H1 (cell line): ENCODE results near the gene TOM1L2. TPM values are rescaled to one million over a fixed set of nuclear protein-coding genes. Genes with fewer than 3 reads are reported as not detected.

ENCODE experiments used
- CTCF ChIA-PET: fragments of 300-600 bp; sonication (Branson Sonifier 250); formaldehyde crosslinking; loops from one replicate; lab custom pipeline; 2021; ENCODE audit not compliant: partially characterized antibody; lab: Charles Lee
- POLR2A ChIA-PET: fragments of 300-600 bp; sonication (Branson Sonifier 250); formaldehyde crosslinking; loops from one replicate; lab custom pipeline; 2021; ENCODE audit warnings: inconsistent platforms; ENCODE audit not compliant: partially characterized antibody; lab: Charles Lee
- DNase-seq, 2 experiments: peaks; one replicate each; pipeline versions ENCODE4 v3.0.0 to v3.0.0-alpha.2; 2010 to 2022; ENCODE audit warnings: low spot score in 2 of 2, low read depth in 1 of 2, mixed read lengths in 1 of 2
- FAIRE-seq: peaks from 2 replicates; lab custom pipeline; 2011; peaks lifted over from hg19 to GRCh38; lab: Jason Lieb, UNC
- H2AFZ ChIP-seq: 2 replicates; pipeline ENCODE4 v1.8.1; 2012; ENCODE audit warnings: low read length, inconsistent platforms
- H2AK5ac ChIP-seq: 2 replicates; pipeline ENCODE4 v1.6.1; 2013; ENCODE audit warnings: low read depth, low read length
- H2BK120ac ChIP-seq: replicated peaks from 2 replicates; pipeline ENCODE3; 2013; ENCODE audit warnings: low read depth, low read length, inconsistent platforms
- H2BK12ac ChIP-seq: 2 replicates; pipeline ENCODE4 v1.6.1; 2013; ENCODE audit warnings: low read depth, low read length
- H2BK15ac ChIP-seq: 2 replicates; pipeline ENCODE4 v1.6.1; 2013; ENCODE audit warnings: low read length
- H2BK20ac ChIP-seq: 2 replicates; pipeline ENCODE4 v1.6.1; 2013; ENCODE audit warnings: low read length
- H2BK5ac ChIP-seq: 2 replicates; pipeline ENCODE4 v1.6.1; 2013; ENCODE audit warnings: low read depth, low read length
- H3K14ac ChIP-seq: 2 replicates; pipeline ENCODE4 v1.6.1; 2013; ENCODE audit warnings: inconsistent platforms; ENCODE audit not compliant: insufficient read length
- H3K18ac ChIP-seq: 2 replicates; pipeline ENCODE4 v1.6.1; 2013; ENCODE audit warnings: low read length; ENCODE audit errors: extremely low read depth
- H3K23ac ChIP-seq: 2 replicates; pipeline ENCODE4 v1.6.1; 2013; ENCODE audit warnings: inconsistent platforms; ENCODE audit not compliant: insufficient read length
- H3K23me2 ChIP-seq: 2 replicates; pipeline ENCODE4 v1.6.1; 2013; ENCODE audit warnings: low read depth, low read length
- H3K27ac ChIP-seq: 2 replicates; pipeline ENCODE4 v1.6.1; 2011; ENCODE audit warnings: low read depth, low read length, inconsistent platforms
- H3K27me3 ChIP-seq, 4 experiments: replicated peaks in 1 of 4; 1 replicate in 1 of 4; 2 replicates in 3 of 4; pipeline versions ENCODE4 v1.6.1 to v1.8.1; 2011 to 2013; ENCODE audit warnings: low read length in 3 of 4, mild to moderate bottlenecking in 3 of 4, inconsistent platforms in 2 of 4, mixed read lengths in 2 of 4, moderate library complexity in 1 of 4; ENCODE audit not compliant: control insufficient read depth in 3 of 4, insufficient read depth in 3 of 4; ENCODE audit errors: extremely low read depth in 1 of 4
- H3K36me3 ChIP-seq, 4 experiments: 2 replicates each; pipeline versions ENCODE4 v1.6.1 to v1.8.1; 2011 to 2013; ENCODE audit warnings: mild to moderate bottlenecking in 4 of 4, low read length in 3 of 4, moderate library complexity in 2 of 4, control low read depth in 1 of 4, inconsistent platforms in 1 of 4; ENCODE audit not compliant: insufficient read depth in 4 of 4, control insufficient read depth in 2 of 4
- H3K4ac ChIP-seq: replicated peaks from 2 replicates; pipeline ENCODE3; 2013; ENCODE audit warnings: low read length, low read depth, mixed read lengths, inconsistent platforms; ENCODE audit not compliant: insufficient read length
- H3K4me1 ChIP-seq, 4 experiments: replicated peaks in 1 of 4; 1 replicate in 1 of 4; 2 replicates in 3 of 4; pipeline versions ENCODE4 v1.6.1 to v1.8.1; 2011 to 2013; ENCODE audit warnings: low read length in 3 of 4, inconsistent platforms in 2 of 4, mixed read lengths in 1 of 4; ENCODE audit not compliant: insufficient read depth in 4 of 4, control insufficient read depth in 3 of 4
- H3K4me2 ChIP-seq, 2 experiments: 2 replicates each; pipeline versions ENCODE4 v1.6.1 to v1.8.1; 2011 to 2013; ENCODE audit warnings: low read depth in 2 of 2, low read length in 2 of 2, control low read depth in 1 of 2, inconsistent platforms in 1 of 2, mild to moderate bottlenecking in 1 of 2; ENCODE audit not compliant: insufficient read depth in 1 of 2
- H3K4me3 ChIP-seq, 4 experiments: fragments of 200-600, 300-600 bp in 1 of 4; sonication (generic), shearing (Covaris generic), sonication (Bioruptor Twin) in 1 of 4; 2 replicates each; pipeline versions ENCODE4 v1.5.1 to v1.8.1; 2011 to 2016; ENCODE audit warnings: low read length in 4 of 4, low read depth in 3 of 4, control low read depth in 2 of 4, inconsistent platforms in 2 of 4, mild to moderate bottlenecking in 2 of 4, mixed read lengths in 1 of 4, moderate library complexity in 1 of 4; ENCODE audit not compliant: insufficient read depth in 2 of 4; ENCODE audit errors: extremely low read depth in 1 of 4
- H3K56ac ChIP-seq: replicated peaks from 2 replicates; pipeline ENCODE3; 2013; ENCODE audit warnings: low read depth, mild to moderate bottlenecking, mixed read lengths, low read length, inconsistent platforms; ENCODE audit not compliant: insufficient read length
- H3K79me1 ChIP-seq: 2 replicates; pipeline ENCODE4 v1.6.1; 2013; ENCODE audit warnings: low read depth, low read length, control low read depth
- H3K79me2 ChIP-seq, 2 experiments: 2 replicates each; pipeline versions ENCODE4 v1.6.1 to v1.8.1; 2012 to 2013; ENCODE audit warnings: low read length in 2 of 2, mild to moderate bottlenecking in 2 of 2, inconsistent platforms in 1 of 2; ENCODE audit not compliant: insufficient read depth in 2 of 2, control insufficient read depth in 1 of 2
- H3K9ac ChIP-seq, 4 experiments: replicated peaks in 1 of 4; 1 replicate in 1 of 4; 2 replicates in 3 of 4; pipeline versions ENCODE4 v1.6.1 to v1.8.1; 2011 to 2013; ENCODE audit warnings: low read depth in 3 of 4, low read length in 3 of 4, control low read depth in 2 of 4, mild to moderate bottlenecking in 2 of 4, moderate library complexity in 2 of 4, inconsistent platforms in 1 of 4; ENCODE audit errors: extremely low read depth in 1 of 4
- H3K9me3 ChIP-seq, 2 experiments: 2 replicates each; pipeline versions ENCODE4 v1.6.1 to v1.8.1; 2012 to 2013; ENCODE audit warnings: mild to moderate bottlenecking in 2 of 2, moderate library complexity in 2 of 2, control low read depth in 1 of 2, inconsistent platforms in 1 of 2, low read depth in 1 of 2, low read length in 1 of 2, mixed read lengths in 1 of 2; ENCODE audit not compliant: insufficient read depth in 2 of 2
- H4K20me1 ChIP-seq, 2 experiments: replicated peaks in 1 of 2; 2 replicates each; pipeline versions ENCODE3 to v1.8.1; 2011 to 2013; ENCODE audit warnings: inconsistent platforms in 2 of 2, low read length in 2 of 2, mild to moderate bottlenecking in 1 of 2; ENCODE audit not compliant: insufficient read depth in 2 of 2, control insufficient read depth in 1 of 2
- H4K5ac ChIP-seq: 2 replicates; pipeline ENCODE4 v1.6.1; 2013; ENCODE audit warnings: low read length, low read depth, mixed read lengths, inconsistent platforms; ENCODE audit not compliant: insufficient read length
- H4K8ac ChIP-seq: 2 replicates; pipeline ENCODE4 v1.8.0; 2013; ENCODE audit warnings: mild to moderate bottlenecking, moderate library complexity, low read length, inconsistent platforms; ENCODE audit not compliant: insufficient read depth; ENCODE audit errors: extremely low read depth
- H4K91ac ChIP-seq: replicated peaks from 2 replicates; pipeline ENCODE3; 2013; ENCODE audit warnings: low read length, mixed read lengths, inconsistent platforms; ENCODE audit not compliant: insufficient read length
- HDAC2 ChIP-seq, 2 experiments: fragments of 300-600 bp in 1 of 2; sonication (generic) in 1 of 2; IDR thresholded peaks; 2 replicates each; pipeline ENCODE4 v1.6.1; 2011 to 2012; ENCODE audit warnings: low read depth in 2 of 2, low read length in 2 of 2, mild to moderate bottlenecking in 2 of 2, moderate library complexity in 2 of 2, borderline replicate concordance in 1 of 2, inconsistent platforms in 1 of 2
- HDAC6 ChIP-seq: IDR thresholded peaks from one replicate; pipeline ENCODE4 v1.7.1; 2012; ENCODE audit warnings: low read depth, mild to moderate bottlenecking, inconsistent platforms, low read length, moderate library complexity
- KDM1A ChIP-seq: fragments of 200-600, 300-600 bp; sonication (generic); IDR thresholded peaks from 2 replicates; pipeline ENCODE4 v1.7.1; 2016; ENCODE audit warnings: mild to moderate bottlenecking, low read length, borderline replicate concordance
- KDM5A ChIP-seq: fragments of 200-600 bp; IDR thresholded peaks from 2 replicates; pipeline ENCODE4 v1.7.1; 2012; ENCODE audit warnings: mild to moderate bottlenecking, low read length, inconsistent platforms, mixed read lengths
- NRF1 ChIP-seq: IDR thresholded peaks from 2 replicates; pipeline ENCODE4 v1.6.1; 2011; ENCODE audit warnings: mild to moderate bottlenecking, low read depth, low read length, improper control_type of control experiment
- RBBP5 ChIP-seq: IDR thresholded peaks from 2 replicates; pipeline ENCODE4 v1.7.1; 2012; ENCODE audit warnings: low read depth, mild to moderate bottlenecking, inconsistent platforms, low read length, moderate library complexity, borderline replicate concordance
- SP2 ChIP-seq: IDR thresholded peaks from 2 replicates; pipeline ENCODE4 v1.6.1; 2012; ENCODE audit warnings: mild to moderate bottlenecking, low read length, inconsistent platforms
- TAF1 ChIP-seq: IDR thresholded peaks from 2 replicates; pipeline ENCODE4 v1.6.1; 2011; ENCODE audit warnings: mild to moderate bottlenecking, low read depth, low read length
- YY1 ChIP-seq: IDR thresholded peaks from 2 replicates; pipeline ENCODE4 v1.6.1; 2011; ENCODE audit warnings: low read depth, mild to moderate bottlenecking, low read length
- WGBS, 2 experiments: shearing (Covaris generic) in 1 of 2; methylation state at CpG; one replicate each; pipeline versions ENCODE4 v1.1.6 to v1.1.7; 2013 to 2015; ENCODE audit warnings: low lambda C conversion rate in 2 of 2, mixed read lengths in 2 of 2, inconsistent platforms in 1 of 2, low coverage in 1 of 2, missing lambda C conversion rate in 1 of 2; ENCODE audit not compliant: insufficient replicate concordance in 2 of 2, insufficient coverage in 1 of 2, insufficient read length in 1 of 2; ENCODE audit errors: extremely low coverage in 1 of 2, missing lambda C conversion rate in 1 of 2; 5-methylcytosine and 5-hydroxymethylcytosine counted together
- polyA plus RNA-seq, 7 experiments: library from polyadenylated mRNA; depleted of rRNA in 3 of 7; stranded (reverse) in 5 of 7; unstranded in 2 of 7; fragments of >200 nt in 5 of 7; fragments of 200-250 nt in 2 of 7; gene quantifications; 1 replicate in 5 of 7; 2 replicates in 1 of 7; 4 replicates in 1 of 7; pipeline versions ENCODE4 v1.2.1 to v1.2.3, GENCODE V29; 2011 to 2013; ENCODE audit warnings: missing spikeins in 2 of 7, mixed read lengths in 2 of 7
- total RNA-seq: library from RNA; stranded (reverse); fragmentation: NEBNext Ultra II Directional; extraction: Animal tissue kit (Norgen Biotek cat#: 25700); gene quantifications from 2 replicates; pipeline ENCODE4 v1.2.1, GENCODE V29; 2021
- TF ChIP-seq, protein P1 (sequence below): IDR thresholded peaks from 2 replicates; pipeline ENCODE4 v1.6.1; 2011; ENCODE audit warnings: low read depth, mild to moderate bottlenecking, low read length; ENCODE audit not compliant: insufficient read depth

The TOM1L2 gene
- total and polyA plus RNA-seq, 2 of the 8 experiments (the other 6 are each of a cell fraction or from before 2014, with no cell fraction given) = 2.0 to 3.4 TPM

DNA sequence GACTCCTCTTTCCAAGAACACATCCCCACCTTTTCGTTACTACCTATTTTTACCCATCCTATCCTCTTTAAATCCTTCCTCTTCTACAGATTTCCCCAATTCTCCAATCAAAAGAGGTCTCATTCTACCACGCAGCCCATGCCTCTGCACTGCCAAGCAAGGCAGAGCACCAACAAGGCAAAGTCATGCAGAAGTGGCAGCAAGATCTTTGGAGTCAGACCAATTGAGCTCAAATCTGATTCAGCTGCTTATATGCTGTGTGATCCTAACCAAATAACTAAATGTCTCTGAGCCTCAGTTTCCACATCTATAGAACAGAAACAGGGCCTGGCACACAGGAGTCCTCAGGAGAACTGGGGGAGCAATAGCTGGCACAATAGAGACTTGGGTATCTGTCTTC lies 41.0 kb downstream of the TOM1L2 start:
- DNase-seq = no peak
- no peak overlapping the region for H2BK12ac ChIP-seq
- H2BK5ac ChIP-seq = no peak overlapping the region
- H3K14ac ChIP-seq = no peak overlapping the region
- H3K4ac ChIP-seq = no peak overlapping the region
- H2BK15ac ChIP-seq = no peak overlapping the region
- H3K4me3 ChIP-seq = no peak overlapping the region
- no peak overlapping the region for H4K91ac ChIP-seq
- H2AK5ac ChIP-seq = no peak overlapping the region
- no peaks in the 10 kb centered on the region for H3K36me3 ChIP-seq
- ChIA-PET CTCF (interaction anchor here (0.5 to 2.6 kb wide), 7 partner anchors 10 to 101 kb away, joined by 3 to 9 read pairs (median 4); no protein-coding TSS in a partner anchor), POLR2A (interaction anchor here (0.7 to 0.9 kb wide), 3 partner anchors 10 to 37 kb away, joined by 3 read pairs; no protein-coding TSS in a partner anchor)
- H3K23ac ChIP-seq = no peak overlapping the region
- H3K27me3 ChIP-seq = 0 out of 7 replicates have a peak, but pooled peaks cover 0 to 2% (median 0%) of the 10 kb centered on the region in 4 experiments
- H3K4me2 ChIP-seq = no peak overlapping the region
- no peak for FAIRE-seq
- no peak overlapping the region for H3K9ac ChIP-seq
- no peaks in the 10 kb centered on the region for H3K23me2 ChIP-seq
- H4K8ac ChIP-seq = no peak overlapping the region; the same call in 1 of the 2 replicates
- no peak overlapping the region for H3K27ac ChIP-seq
- 90 to 100% methylated on average over 1 to 2 of the region's 2 CpGs for WGBS, 2 experiments
- no peak overlapping the region for H2BK120ac ChIP-seq
- peaks cover 0 to 12% (median 1%) of the 10 kb centered on the region in 4 experiments; a peak in 3 of 7 replicates for H3K4me1 ChIP-seq
- H4K5ac ChIP-seq = no peak overlapping the region
- H2AFZ ChIP-seq = no peak overlapping the region
- H2BK20ac ChIP-seq = no peak overlapping the region
- H3K9me3 ChIP-seq = no peaks in the 10 kb centered on the region
- H4K20me1 ChIP-seq = no peaks in the 10 kb centered on the region
- no peaks in the 10 kb centered on the region for H3K79me1 ChIP-seq
- no peak overlapping the region for H3K56ac ChIP-seq
- H3K18ac ChIP-seq = no peak overlapping the region
- no peak for TF ChIP-seq TAF1
- no peak for TF ChIP-seq SP2
- TF ChIP-seq HDAC6 = no peak
- TF ChIP-seq RBBP5 = no peak
- TF ChIP-seq NRF1 = no peak
- TF ChIP-seq HDAC2 (IDR thresholded peaks at IDR 0.05; ENCODE audit: borderline replicate concordance in 1 of 2, low read depth in 2 of 2, low read length in 2 of 2) = no peak
- no peak for TF ChIP-seq KDM1A
- no peak for TF ChIP-seq YY1
- no peak for TF ChIP-seq KDM5A
- TF ChIP-seq, protein P1, sequence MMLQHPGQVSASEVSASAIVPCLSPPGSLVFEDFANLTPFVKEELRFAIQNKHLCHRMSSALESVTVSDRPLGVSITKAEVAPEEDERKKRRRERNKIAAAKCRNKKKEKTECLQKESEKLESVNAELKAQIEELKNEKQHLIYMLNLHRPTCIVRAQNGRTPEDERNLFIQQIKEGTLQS = no peak
- H3K79me2 ChIP-seq = no peaks in the 10 kb centered on the region
